ENCODE results near the gene CDK11B.
A peak's percentile ranks its signal among the peaks of the same experiment; 100 is the strongest.
"Not testable (repeated sequence)": the region's sequence is repeated elsewhere in the genome, so short reads cannot be mapped to it uniquely, and the experiment has no call there.

The CDK11B gene

GRCh38 chr1:1599030-1599934 is 59.5 kb downstream of the CDK11B start:
- DNase-seq (ENCODE audit: low spot score), result peak; percentile 81

GRCh38 chr1:1598720-1599029 is 60.1 kb downstream of the CDK11B start:
- no peak for DNase-seq (ENCODE audit: low spot score)

- DNase-seq (ENCODE audit: low spot score), result no peak
Measured at GRCh38 chr1:1598051-1598719, 60.6 kb downstream of the CDK11B start.

DNA sequence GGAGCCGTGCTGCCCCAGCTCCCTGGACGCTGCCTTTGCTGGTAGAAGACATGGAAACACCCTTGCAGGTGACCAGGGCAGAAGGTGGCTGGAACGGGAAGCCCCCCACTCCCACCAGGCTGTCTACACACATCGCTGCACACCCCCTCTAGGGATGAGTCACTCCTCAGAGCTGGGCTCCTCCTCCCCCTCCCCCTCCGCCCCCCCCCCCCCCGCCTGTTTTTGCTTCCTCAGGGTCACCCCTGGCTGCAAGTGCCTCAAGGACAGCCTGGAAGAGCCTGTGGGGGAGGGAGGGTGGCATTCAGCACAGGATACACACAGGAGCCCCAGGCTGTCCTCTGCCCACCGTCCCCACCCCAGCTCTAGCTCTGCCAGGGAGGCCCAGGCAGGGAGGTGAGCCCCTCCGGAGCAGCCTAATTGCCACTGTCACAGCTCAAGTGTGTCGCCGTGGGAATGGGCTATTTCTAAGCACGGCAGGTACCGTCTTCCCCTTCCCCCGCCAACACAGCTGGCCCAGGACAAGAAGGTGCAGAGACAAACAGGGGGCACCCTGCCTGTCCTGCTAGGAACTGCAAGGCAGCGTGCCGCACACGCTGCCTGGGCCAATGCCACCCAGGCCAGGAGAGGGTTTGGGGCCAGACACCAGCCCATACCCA is 61.4 kb downstream of the CDK11B start:
- DNase-seq (ENCODE audit: low spot score), result peak; percentile 46

GRCh38 chr1:1596493-1597274 is 62.1 kb downstream of the CDK11B start:
- DNase-seq (ENCODE audit: low spot score), result no peak

GRCh38 chr1:1595341-1595740 is 63.5 kb downstream of the CDK11B start:
- DNase-seq (ENCODE audit: low spot score), result not testable (repeated sequence)

GRCh38 chr1:1594602-1595260 is 64.1 kb downstream of the CDK11B start:
- no peak for DNase-seq (ENCODE audit: low spot score)

DNA sequence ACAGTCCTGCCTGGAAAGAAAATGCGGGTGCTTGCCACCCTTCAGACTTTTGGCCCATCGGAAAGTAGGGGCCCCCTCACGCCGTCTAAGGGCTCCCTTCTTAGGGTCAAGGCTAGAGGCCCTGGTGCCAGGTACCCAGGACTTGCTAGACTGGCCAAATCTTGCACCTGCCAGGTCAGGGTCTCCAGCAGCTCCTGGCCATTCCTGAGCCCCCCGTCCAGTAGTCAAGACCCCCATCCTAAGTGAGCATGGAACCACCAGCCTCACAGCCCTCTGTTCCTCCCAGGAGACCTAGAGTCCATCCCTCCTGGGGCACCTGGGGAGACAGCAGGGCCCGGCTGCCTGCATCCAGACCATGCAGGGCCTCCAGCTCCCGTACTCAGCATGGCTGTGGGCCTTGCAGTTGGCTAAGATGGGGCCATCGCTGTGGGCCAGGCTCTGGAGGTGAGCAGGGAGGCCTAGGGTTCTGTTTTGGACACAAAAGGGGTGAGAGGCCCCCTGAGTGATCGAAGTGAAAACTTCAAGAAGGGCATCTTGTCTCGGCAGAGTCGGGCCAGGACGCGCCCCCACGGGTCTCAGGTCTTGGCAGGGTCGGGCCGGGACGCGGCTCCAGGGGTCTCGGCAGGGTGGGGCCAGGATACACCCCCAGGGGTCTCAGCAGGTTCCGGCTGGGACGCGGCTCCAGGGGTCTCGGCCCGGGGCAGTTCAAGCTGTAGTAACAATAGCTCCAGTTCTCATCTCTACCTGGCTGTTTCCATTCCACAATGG is 64.8 kb downstream of the CDK11B start:
- no peak for DNase-seq (ENCODE audit: low spot score)

DNA sequence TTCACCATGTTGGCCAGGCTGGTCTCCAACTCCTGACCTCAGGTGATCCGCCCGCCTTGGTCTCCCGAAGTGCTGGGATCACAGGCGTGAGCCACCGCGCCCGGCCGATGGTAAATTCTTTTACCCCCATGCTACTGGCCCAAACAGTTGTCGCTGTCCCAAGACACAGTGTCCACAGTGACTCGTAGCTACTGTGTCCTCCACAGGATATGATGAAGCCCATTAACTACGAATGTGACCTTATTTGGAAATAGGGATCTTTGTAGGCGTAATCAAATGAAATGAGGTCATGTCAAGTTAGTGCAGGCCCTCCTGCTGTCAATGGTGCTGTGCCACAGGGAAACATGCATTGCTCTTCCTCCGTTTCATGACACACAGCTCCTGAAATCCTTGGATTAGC is 67.4 kb downstream of the CDK11B start:
- DNase-seq (ENCODE audit: low spot score), result no peak

All from GM03348 (cell line).